Mesenchymal stem cell (in vitro differentiated cells and primary cell): ENCODE measurements around the gene KCNQ5.

Experiments
- DNase-seq: peaks from one replicate; pipeline ENCODE4 v3.0.0-alpha.2; 2013
- H2AFZ ChIP-seq: one replicate; pipeline ENCODE4 v1.6.1; 2013; ENCODE audit warnings: low read depth, mild to moderate bottlenecking, control low read depth, inconsistent platforms, low read length, moderate library complexity
- H2AK5ac ChIP-seq: 2 replicates; pipeline ENCODE4 v1.6.1; 2013; ENCODE audit warnings: low read length, moderate library complexity, mild to moderate bottlenecking, inconsistent platforms; ENCODE audit not compliant: severe bottlenecking
- H2BK120ac ChIP-seq: one replicate; pipeline ENCODE4 v1.6.1; 2013; ENCODE audit warnings: low read depth, mild to moderate bottlenecking, inconsistent platforms, low read length, moderate library complexity
- H2BK12ac ChIP-seq, 2 experiments: one replicate each; pipeline ENCODE4 v1.6.1; 2013; ENCODE audit warnings: inconsistent platforms in 2 of 2, low read length in 2 of 2, mild to moderate bottlenecking in 2 of 2, moderate library complexity in 2 of 2, control low read depth in 1 of 2
- H2BK15ac ChIP-seq: one replicate; pipeline ENCODE4 v1.6.1; 2013; ENCODE audit warnings: mild to moderate bottlenecking, low read depth, inconsistent platforms; ENCODE audit not compliant: poor library complexity, severe bottlenecking
- H2BK5ac ChIP-seq: 2 replicates; pipeline ENCODE4 v1.6.1; 2013; ENCODE audit warnings: low read depth, mild to moderate bottlenecking, low read length, control low read depth, inconsistent platforms; ENCODE audit not compliant: poor library complexity, severe bottlenecking
- H3K14ac ChIP-seq, 2 experiments: one replicate each; pipeline ENCODE4 v1.6.1; 2013; ENCODE audit warnings: inconsistent platforms in 2 of 2, low read length in 2 of 2, control low read depth in 1 of 2, mild to moderate bottlenecking in 1 of 2, moderate library complexity in 1 of 2
- H3K18ac ChIP-seq, 2 experiments: one replicate each; pipeline ENCODE4 v1.6.1; 2013; ENCODE audit warnings: inconsistent platforms in 2 of 2, low read length in 2 of 2, control low read depth in 1 of 2, low read depth in 1 of 2, mild to moderate bottlenecking in 1 of 2
- H3K23ac ChIP-seq, 2 experiments: one replicate each; pipeline ENCODE4 v1.6.1; 2013; ENCODE audit warnings: inconsistent platforms in 2 of 2, low read length in 2 of 2, mild to moderate bottlenecking in 2 of 2, moderate library complexity in 2 of 2, control low read depth in 1 of 2
- H3K27ac ChIP-seq: 2 replicates; pipeline ENCODE4 v1.5.1; 2013; ENCODE audit warnings: mild to moderate bottlenecking, moderate library complexity, low read length, control low read depth, inconsistent platforms; ENCODE audit not compliant: poor library complexity, severe bottlenecking
- H3K27me3 ChIP-seq, 2 experiments: 2 replicates each; pipeline versions ENCODE4 v1.6.1 to v1.7.0; 2013; ENCODE audit warnings: low read length in 2 of 2, mild to moderate bottlenecking in 2 of 2, moderate library complexity in 2 of 2, control low read depth in 1 of 2, inconsistent platforms in 1 of 2; ENCODE audit not compliant: control insufficient read depth in 1 of 2, insufficient read depth in 1 of 2
- H3K36me3 ChIP-seq, 2 experiments: 2 replicates each; pipeline versions ENCODE4 v1.6.1 to v1.7.0; 2013; ENCODE audit warnings: low read length in 2 of 2, control low read depth in 1 of 2, inconsistent platforms in 1 of 2, low read depth in 1 of 2, mild to moderate bottlenecking in 1 of 2; ENCODE audit not compliant: insufficient read depth in 2 of 2, control insufficient read depth in 1 of 2
- H3K4ac ChIP-seq, 2 experiments: one replicate each; pipeline ENCODE4 v1.6.1; 2013; ENCODE audit warnings: inconsistent platforms in 2 of 2, low read length in 2 of 2, mild to moderate bottlenecking in 2 of 2, moderate library complexity in 2 of 2, control low read depth in 1 of 2, low read depth in 1 of 2
- H3K4me1 ChIP-seq: 2 replicates; pipeline ENCODE4 v1.6.1; 2013; ENCODE audit warnings: low read depth, low read length, control low read depth; ENCODE audit not compliant: control insufficient read depth, insufficient read depth
- H3K4me2 ChIP-seq: 2 replicates; pipeline ENCODE4 v1.6.1; 2013; ENCODE audit warnings: low read length, mild to moderate bottlenecking, inconsistent platforms; ENCODE audit not compliant: poor library complexity, severe bottlenecking
- H3K4me3 ChIP-seq, 2 experiments: 2 replicates each; pipeline versions ENCODE4 v1.5.1 to v1.7.0; 2013; ENCODE audit warnings: low read length in 2 of 2, mild to moderate bottlenecking in 2 of 2, control low read depth in 1 of 2, low read depth in 1 of 2; ENCODE audit not compliant: insufficient read depth in 1 of 2
- H3K79me1 ChIP-seq: replicated peaks from 2 replicates; pipeline ENCODE4 v1.6.1; 2013; ENCODE audit warnings: mild to moderate bottlenecking, control low read depth, low read length, inconsistent platforms; ENCODE audit not compliant: poor library complexity, severe bottlenecking
- H3K9ac ChIP-seq: 2 replicates; pipeline ENCODE4 v1.7.0; 2013; ENCODE audit warnings: mild to moderate bottlenecking, low read length, moderate library complexity
- H3K9me3 ChIP-seq: 2 replicates; pipeline ENCODE4 v1.7.0; 2013; ENCODE audit warnings: mild to moderate bottlenecking, low read length; ENCODE audit not compliant: control insufficient read depth
- H4K8ac ChIP-seq: one replicate; pipeline ENCODE4 v1.6.1; 2013; ENCODE audit warnings: inconsistent platforms, mild to moderate bottlenecking, low read length, moderate library complexity
- H4K91ac ChIP-seq: one replicate; pipeline ENCODE4 v1.6.1; 2013; ENCODE audit warnings: mild to moderate bottlenecking, low read length, inconsistent platforms
- WGBS: methylation state at CpG from one replicate; pipeline ENCODE4 v1.1.7; 2013; ENCODE audit warnings: mixed read lengths; 5-methylcytosine and 5-hydroxymethylcytosine counted together

KCNQ5 gene

DNA sequence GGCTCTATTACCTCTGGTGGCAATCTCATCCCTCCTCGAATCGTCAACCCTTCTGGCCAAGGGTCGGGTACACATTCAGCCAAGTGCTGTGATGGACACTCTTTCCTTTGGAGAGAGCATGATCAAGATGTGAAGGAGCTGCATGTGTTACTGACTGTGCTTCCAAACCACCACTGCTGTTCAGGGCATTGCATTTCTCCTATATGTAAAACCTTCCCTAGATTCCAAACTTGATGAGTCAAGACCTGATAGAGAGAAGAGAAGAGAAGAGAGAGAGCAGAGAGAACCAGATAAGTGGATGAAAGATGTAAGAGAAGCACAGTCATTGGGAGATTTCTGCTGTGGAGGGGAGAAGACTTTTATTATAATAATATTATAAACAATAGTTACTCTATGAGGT lies 162.2 kb downstream of the KCNQ5 start:
- Histone ChIP-seq H2BK120ac (no peak overlapping the region), H4K91ac (peak overlapping the region; percentile 82), H3K79me1 (no peaks in the 10 kb centered on the region), H3K14ac (no peak overlapping the region), H3K4me1 (no peaks in the 10 kb centered on the region), H2BK12ac (no peak overlapping the region), H3K4me3 (no peak overlapping the region), H3K9ac (no peak overlapping the region), H3K27ac (no peak overlapping the region), H3K4ac (no peak overlapping the region), H2AK5ac (no peak overlapping the region), H3K36me3 (no peaks in the 10 kb centered on the region), H3K4me2 (no peak overlapping the region), H3K9me3 (no peaks in the 10 kb centered on the region), H3K18ac (no peak overlapping the region), H2AFZ (no peak overlapping the region), H3K23ac (no peak overlapping the region), H2BK5ac (no peak overlapping the region), H3K27me3 (no peaks in the 10 kb centered on the region), H4K8ac (no peak overlapping the region), H2BK15ac (no peak overlapping the region)
- DNase-seq, result peak; percentile 20
- 96% methylated on average over 3 of the region's 3 CpGs for WGBS

DNA sequence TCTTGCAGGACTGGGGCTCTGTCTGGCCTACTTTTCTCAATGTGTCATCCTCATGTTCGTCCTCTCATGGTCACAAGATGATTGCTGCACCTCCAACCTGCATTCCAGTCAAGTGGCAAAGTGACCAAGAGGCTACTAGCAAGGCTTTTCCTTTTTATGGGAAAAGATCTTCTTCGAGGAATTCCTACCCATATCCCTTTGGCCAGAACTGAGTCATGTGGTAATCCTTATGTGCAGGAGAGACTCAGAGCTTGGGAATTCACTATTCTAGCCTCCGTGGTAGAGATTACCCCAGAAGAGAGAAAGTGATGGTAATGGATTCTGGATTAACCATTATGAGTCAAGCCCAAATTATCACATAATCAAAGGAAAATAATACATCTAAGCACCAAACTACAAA lies 162.7 kb downstream of the KCNQ5 start:
- Histone ChIP-seq H4K91ac (no peak overlapping the region), H3K36me3 (no peaks in the 10 kb centered on the region), H3K4ac (no peak overlapping the region), H3K18ac (no peak overlapping the region), H2BK120ac (no peak overlapping the region), H2BK12ac (no peak overlapping the region), H3K79me1 (no peaks in the 10 kb centered on the region), H3K27ac (no peak overlapping the region), H2AFZ (no peak overlapping the region), H3K4me3 (no peak overlapping the region), H2AK5ac (no peak overlapping the region), H3K9ac (no peak overlapping the region), H3K4me1 (no peaks in the 10 kb centered on the region), H3K27me3 (no peaks in the 10 kb centered on the region), H2BK5ac (no peak overlapping the region), H3K9me3 (no peaks in the 10 kb centered on the region), H2BK15ac (no peak overlapping the region), H3K14ac (no peak overlapping the region), H4K8ac (no peak overlapping the region), H3K4me2 (no peak overlapping the region), H3K23ac (no peak overlapping the region)
- 23% methylated on average over 2 of the region's 3 CpGs for WGBS
- peak; percentile 64 for DNase-seq

DNA sequence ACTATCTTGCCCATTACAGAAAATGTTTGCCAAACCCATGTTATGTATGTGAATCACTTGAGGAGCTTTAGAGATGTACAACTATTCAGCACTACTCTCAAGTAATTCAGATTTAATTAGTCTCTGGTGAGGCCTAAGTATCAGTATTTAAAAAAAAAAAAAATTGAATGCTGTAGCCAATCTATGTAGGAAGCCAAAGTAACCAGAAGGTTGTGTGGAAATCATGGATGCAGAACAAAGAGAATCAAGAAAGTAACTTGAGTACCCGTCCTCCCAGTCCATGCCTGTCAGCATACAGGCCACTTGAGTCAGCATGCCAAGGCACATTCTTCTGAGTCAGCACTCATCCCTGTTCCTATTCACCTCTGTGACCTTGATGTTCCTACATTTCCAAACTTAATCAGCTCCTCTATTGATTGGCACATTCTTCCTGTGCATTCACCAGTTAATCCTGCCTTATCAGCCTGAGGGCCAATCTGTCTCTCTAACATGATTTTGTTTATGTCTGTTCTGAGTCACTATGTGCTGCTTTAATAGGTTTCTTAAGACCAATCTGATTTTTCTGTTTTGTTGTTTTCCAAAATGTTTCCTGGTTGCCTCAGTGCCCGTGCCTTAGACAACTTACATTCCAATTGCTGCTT lies 165.6 kb downstream of the KCNQ5 start:
- H2BK120ac ChIP-seq, result no peak overlapping the region
- H2BK5ac ChIP-seq, result no peak overlapping the region
- H3K4ac ChIP-seq, result no peak overlapping the region
- no peak overlapping the region for H2AFZ ChIP-seq
- H3K4me2 ChIP-seq, result no peak overlapping the region
- H3K4me1 ChIP-seq, result no peaks in the 10 kb centered on the region
- no peaks in the 10 kb centered on the region for H3K9me3 ChIP-seq
- H2BK12ac ChIP-seq, result no peak overlapping the region
- no peak overlapping the region for H4K8ac ChIP-seq
- no peak overlapping the region for H4K91ac ChIP-seq
- WGBS, result 8% methylated on average over 2 of the region's 2 CpGs
- no peak overlapping the region for H3K27ac ChIP-seq
- H3K23ac ChIP-seq, result no peak overlapping the region
- no peaks in the 10 kb centered on the region for H3K27me3 ChIP-seq
- H3K9ac ChIP-seq, result peak overlapping the region; percentile 26
- H2AK5ac ChIP-seq, result no peak overlapping the region
- H3K14ac ChIP-seq, result no peak overlapping the region
- H3K79me1 ChIP-seq, result no peaks in the 10 kb centered on the region
- H2BK15ac ChIP-seq, result no peak overlapping the region
- no peak overlapping the region for H3K4me3 ChIP-seq
- peak; percentile 93 for DNase-seq
- H3K18ac ChIP-seq, result no peak overlapping the region
- no peaks in the 10 kb centered on the region for H3K36me3 ChIP-seq

DNA sequence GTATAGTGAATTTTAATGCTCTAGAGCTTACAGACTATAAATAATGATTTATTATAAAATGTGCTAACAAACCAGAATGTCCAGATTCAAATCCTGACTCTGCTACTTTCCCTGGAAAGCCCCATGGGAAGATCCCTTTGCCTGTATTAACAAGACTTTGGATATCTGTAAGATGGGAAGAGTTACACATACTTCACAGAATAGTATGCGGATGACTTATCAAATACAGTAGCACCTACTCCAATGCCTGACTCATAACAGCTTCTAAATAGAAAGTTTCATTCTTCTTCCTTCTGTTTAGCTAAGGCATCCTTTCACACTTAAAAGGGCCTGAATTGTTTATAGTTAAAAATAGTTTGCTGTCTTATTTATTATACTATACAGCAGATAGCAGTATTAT lies 166.3 kb downstream of the KCNQ5 start:
- Histone ChIP-seq H2AK5ac (no peak overlapping the region), H3K79me1 (no peaks in the 10 kb centered on the region), H4K8ac (no peak overlapping the region), H3K27me3 (no peaks in the 10 kb centered on the region), H3K18ac (no peak overlapping the region), H3K9ac (peak overlapping the region; percentile 26), H3K14ac (no peak overlapping the region), H2BK12ac (no peak overlapping the region), H2BK15ac (no peak overlapping the region), H3K9me3 (no peaks in the 10 kb centered on the region), H3K4ac (no peak overlapping the region), H4K91ac (no peak overlapping the region), H3K27ac (no peak overlapping the region), H2BK120ac (no peak overlapping the region), H3K23ac (no peak overlapping the region), H3K4me2 (no peak overlapping the region), H3K36me3 (no peaks in the 10 kb centered on the region), H2BK5ac (no peak overlapping the region), H3K4me1 (no peaks in the 10 kb centered on the region), H3K4me3 (no peak overlapping the region), H2AFZ (no peak overlapping the region)
- peak; percentile 92 for DNase-seq
- WGBS, result no CpG with 5 or more reads among the region's 1 CpG
